Measurements from ENCODE around the gene DSCAM. TPM values are rescaled to one million over a fixed set of nuclear protein-coding genes. Genes with fewer than 3 reads are reported as not detected.

Gene DSCAM
- total and polyA plus RNA-seq, 2 donors (not counting 1 experiment from before 2014, with no cell fraction given): not detected

DNA sequence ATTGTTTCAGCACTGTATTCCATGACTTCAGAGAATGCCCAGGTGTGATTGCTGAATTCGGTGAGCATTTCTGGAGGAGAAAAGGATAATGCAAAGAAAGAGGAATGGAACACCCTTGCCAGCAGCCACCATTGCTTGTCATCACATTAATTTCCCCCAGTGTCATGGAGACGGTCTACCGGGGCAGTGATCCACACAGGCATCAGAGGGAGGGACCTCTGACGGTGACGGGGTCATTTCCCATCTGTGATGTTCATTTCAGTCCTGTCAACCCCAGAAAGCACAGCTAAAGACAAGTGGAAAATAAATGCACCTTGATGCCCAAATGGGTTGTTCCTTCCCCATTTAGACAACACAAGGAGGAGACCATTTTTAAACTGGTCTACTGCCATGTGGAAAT, 603.3 kb downstream of the DSCAM start:
- Mint-ChIP-seq H3K27me3 (no peaks in the 10 kb centered on the region), H3K9me3 (ENCODE audit: insufficient read depth) (peaks cover 12% of the 10 kb centered on the region)

DNA sequence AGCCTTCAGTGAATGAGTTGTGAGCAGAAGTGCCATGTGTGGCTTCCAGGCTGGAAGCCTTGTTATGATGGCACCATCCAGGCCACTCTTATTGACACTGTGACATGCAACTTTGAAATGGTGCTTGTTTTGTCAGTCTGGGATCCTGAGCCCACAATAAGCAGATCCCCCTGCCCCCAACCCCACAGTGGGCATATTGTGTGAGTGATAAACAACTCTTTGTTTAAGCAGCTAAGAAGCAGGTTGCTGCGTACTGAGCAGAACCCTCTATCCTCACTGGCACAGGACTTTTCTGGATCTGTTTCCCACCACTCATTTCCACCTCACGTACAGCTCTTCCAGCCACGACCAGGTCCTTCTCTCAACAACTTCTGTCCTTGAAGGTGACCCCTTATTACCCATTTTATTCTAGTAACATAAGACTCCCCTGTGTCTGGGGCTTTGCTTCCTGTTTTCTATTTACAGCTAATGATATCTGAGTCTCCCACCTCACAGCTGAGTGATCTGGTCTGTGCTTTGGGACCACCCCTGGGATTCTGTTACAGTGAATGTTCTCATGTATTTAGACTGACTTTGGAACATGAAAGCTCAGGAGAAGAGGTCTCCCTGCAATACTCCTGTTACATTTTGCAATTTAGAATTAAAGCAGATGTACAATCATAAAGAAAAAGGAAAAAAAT, 604.2 kb downstream of the DSCAM start:
- ATAC-seq (ENCODE audit: low read depth) (no peak), DNase-seq (no peak)
- peaks cover 5% of the 10 kb centered on the region for H3K9me3 Mint-ChIP-seq (ENCODE audit: insufficient read depth)
- ChIA-PET CTCF (no interaction called here), POLR2A (no interaction called here)
- Histone ChIP-seq H3K79me2 (ENCODE audit: control insufficient read depth, insufficient read depth, low read length) (no peaks in the 10 kb centered on the region), H3K9ac (ENCODE audit: low read length) (no peak overlapping the region), H3K27me3 (replicated peaks in 1 of 4; ENCODE audit: control extremely low read depth in 1 of 4, control insufficient read depth in 3 of 4, insufficient read depth in 4 of 4, low read length in 3 of 4) (no peaks in the 10 kb centered on the region), H2AFZ (ENCODE audit: insufficient read depth, low read depth, low read length, poor library complexity, severe bottlenecking) (no peak overlapping the region), H3K4me3 (ENCODE audit: control extremely low read depth in 1 of 5, extremely low read depth in 1 of 5, insufficient read depth in 1 of 5, low read depth in 2 of 5, low read length in 4 of 5) (no peak overlapping the region), H3K4me2 (replicated peaks; ENCODE audit: low read depth, low read length, poor library complexity, severe bottlenecking) (no peak overlapping the region), H3K9me3 (ENCODE audit: control extremely low read depth in 1 of 3, control insufficient read depth in 2 of 3, insufficient read depth in 1 of 3, low read length in 2 of 3) (peaks cover 0 to 11% (median 0%) of the 10 kb centered on the region in 3 donors), H4K20me1 (ENCODE audit: control insufficient read depth, insufficient read depth, low read length, poor library complexity, severe bottlenecking) (no peaks in the 10 kb centered on the region), H3K4me1 (ENCODE audit: control insufficient read depth in 2 of 2, insufficient read depth in 2 of 2, low read length in 2 of 2) (no peaks in the 10 kb centered on the region), H3K36me3 (replicated peaks in 1 of 2; ENCODE audit: control extremely low read depth in 1 of 2, control insufficient read depth in 1 of 2, extremely low read depth in 1 of 2, insufficient read depth in 2 of 2, low read length in 1 of 2) (no peaks in the 10 kb centered on the region), H3K27ac (ENCODE audit: low read length in 2 of 2) (no peak overlapping the region)
- 75% methylated on average over 3 of the region's 3 CpGs for WGBS (ENCODE audit: insufficient coverage)
- no peaks in the 10 kb centered on the region for H3K4me1 Mint-ChIP-seq
- intact Hi-C loops (cut with micrococcal nuclease): no loop called here
- no peak overlapping the region for H3K27ac Mint-ChIP-seq
- no peak for TF ChIP-seq EZH2 (IDR thresholded peaks at IDR 0.05; ENCODE audit: borderline replicate concordance, insufficient read depth, low read depth, low read length, poor library complexity, severe bottlenecking)
- TF ChIP-seq, protein P1, sequence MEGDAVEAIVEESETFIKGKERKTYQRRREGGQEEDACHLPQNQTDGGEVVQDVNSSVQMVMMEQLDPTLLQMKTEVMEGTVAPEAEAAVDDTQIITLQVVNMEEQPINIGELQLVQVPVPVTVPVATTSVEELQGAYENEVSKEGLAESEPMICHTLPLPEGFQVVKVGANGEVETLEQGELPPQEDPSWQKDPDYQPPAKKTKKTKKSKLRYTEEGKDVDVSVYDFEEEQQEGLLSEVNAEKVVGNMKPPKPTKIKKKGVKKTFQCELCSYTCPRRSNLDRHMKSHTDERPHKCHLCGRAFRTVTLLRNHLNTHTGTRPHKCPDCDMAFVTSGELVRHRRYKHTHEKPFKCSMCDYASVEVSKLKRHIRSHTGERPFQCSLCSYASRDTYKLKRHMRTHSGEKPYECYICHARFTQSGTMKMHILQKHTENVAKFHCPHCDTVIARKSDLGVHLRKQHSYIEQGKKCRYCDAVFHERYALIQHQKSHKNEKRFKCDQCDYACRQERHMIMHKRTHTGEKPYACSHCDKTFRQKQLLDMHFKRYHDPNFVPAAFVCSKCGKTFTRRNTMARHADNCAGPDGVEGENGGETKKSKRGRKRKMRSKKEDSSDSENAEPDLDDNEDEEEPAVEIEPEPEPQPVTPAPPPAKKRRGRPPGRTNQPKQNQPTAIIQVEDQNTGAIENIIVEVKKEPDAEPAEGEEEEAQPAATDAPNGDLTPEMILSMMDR (IDR thresholded peaks at IDR 0.05): no peak
- no peak overlapping the region for H3K4me3 Mint-ChIP-seq
- H3K27me3 Mint-ChIP-seq: no peaks in the 10 kb centered on the region

More for the DNA sequence above, 603.3 kb downstream of the DSCAM start:
- Histone ChIP-seq H3K4me2 (replicated peaks; ENCODE audit: low read depth, low read length, poor library complexity, severe bottlenecking) (no peak overlapping the region), H3K36me3 (replicated peaks in 1 of 2; ENCODE audit: control extremely low read depth in 1 of 2, control insufficient read depth in 1 of 2, extremely low read depth in 1 of 2, insufficient read depth in 2 of 2, low read length in 1 of 2) (no peaks in the 10 kb centered on the region), H3K27me3 (replicated peaks in 1 of 4; ENCODE audit: control extremely low read depth in 1 of 4, control insufficient read depth in 3 of 4, insufficient read depth in 4 of 4, low read length in 3 of 4) (no peaks in the 10 kb centered on the region), H3K27ac (ENCODE audit: low read length in 2 of 2) (no peak overlapping the region), H2AFZ (ENCODE audit: insufficient read depth, low read depth, low read length, poor library complexity, severe bottlenecking) (no peak overlapping the region), H3K4me1 (ENCODE audit: control insufficient read depth in 2 of 2, insufficient read depth in 2 of 2, low read length in 2 of 2) (no peaks in the 10 kb centered on the region), H3K9ac (ENCODE audit: low read length) (no peak overlapping the region), H3K9me3 (ENCODE audit: control extremely low read depth in 1 of 3, control insufficient read depth in 2 of 3, insufficient read depth in 1 of 3, low read length in 2 of 3) (peaks cover 0 to 11% (median 0%) of the 10 kb centered on the region in 3 donors), H3K4me3 (ENCODE audit: control extremely low read depth in 1 of 5, extremely low read depth in 1 of 5, insufficient read depth in 1 of 5, low read depth in 2 of 5, low read length in 4 of 5) (no peak overlapping the region), H4K20me1 (ENCODE audit: control insufficient read depth, insufficient read depth, low read length, poor library complexity, severe bottlenecking) (no peaks in the 10 kb centered on the region), H3K79me2 (ENCODE audit: control insufficient read depth, insufficient read depth, low read length) (no peaks in the 10 kb centered on the region)
- intact Hi-C loops (cut with micrococcal nuclease): no loop called here
- CTCF ChIA-PET: no interaction called here
- H3K4me1 Mint-ChIP-seq: no peaks in the 10 kb centered on the region
- DNase-seq (no peak), ATAC-seq (ENCODE audit: low read depth) (no peak)
- H3K27ac Mint-ChIP-seq: no peak overlapping the region
- 91% methylated on average over 4 of the region's 5 CpGs for WGBS (ENCODE audit: insufficient coverage)
- POLR2A ChIA-PET: no interaction called here
- H3K4me3 Mint-ChIP-seq: no peak overlapping the region
- TF ChIP-seq, protein P1 (IDR thresholded peaks at IDR 0.05): no peak
- TF ChIP-seq EZH2 (IDR thresholded peaks at IDR 0.05; ENCODE audit: borderline replicate concordance, insufficient read depth, low read depth, low read length, poor library complexity, severe bottlenecking): no peak
